GM19035 (cell line): ENCODE measurements around the gene TOB1.
"Not testable (repeated sequence)": the region's sequence is repeated elsewhere in the genome, so short reads cannot be mapped to it uniquely, and the experiment has no call there.

Source experiments
- ATAC-seq: cut with Tn5 transposase; IDR thresholded peaks from one replicate; pipeline ENCODE4 v1.9.1; 2021; ENCODE audit not compliant: unreplicated experiment

TOB1 gene

DNA sequence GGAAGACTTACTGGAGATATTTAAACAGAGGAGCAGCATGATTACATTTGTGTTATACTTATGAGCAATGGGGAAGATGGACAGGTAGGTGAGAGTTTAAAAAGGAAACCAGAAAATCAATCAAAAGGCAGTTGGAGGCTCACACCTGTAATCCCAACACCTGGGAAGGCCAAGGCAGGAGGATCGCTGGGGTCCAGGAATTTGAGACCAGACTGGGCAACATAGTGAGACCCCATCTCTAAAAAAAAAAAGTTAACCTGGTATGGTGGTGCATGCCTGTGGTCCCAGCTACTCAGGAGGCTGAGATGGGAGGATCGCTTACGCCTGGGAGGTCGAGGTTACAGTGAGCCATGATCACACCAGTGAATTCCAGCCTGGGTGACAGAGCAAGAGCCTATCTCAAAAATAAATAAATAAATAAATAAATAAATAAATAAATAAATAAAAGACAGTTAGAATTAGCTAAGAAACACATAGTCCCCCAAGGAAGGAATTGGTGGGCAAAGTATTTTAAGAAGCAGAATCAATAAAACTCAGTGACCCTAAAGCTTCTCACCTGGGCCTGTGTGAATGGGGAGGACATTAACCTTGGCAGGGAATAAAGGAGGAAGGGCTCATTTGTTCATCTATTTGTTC, 32.3 kb upstream of the TOB1 start:
- no peak for ATAC-seq

DNA sequence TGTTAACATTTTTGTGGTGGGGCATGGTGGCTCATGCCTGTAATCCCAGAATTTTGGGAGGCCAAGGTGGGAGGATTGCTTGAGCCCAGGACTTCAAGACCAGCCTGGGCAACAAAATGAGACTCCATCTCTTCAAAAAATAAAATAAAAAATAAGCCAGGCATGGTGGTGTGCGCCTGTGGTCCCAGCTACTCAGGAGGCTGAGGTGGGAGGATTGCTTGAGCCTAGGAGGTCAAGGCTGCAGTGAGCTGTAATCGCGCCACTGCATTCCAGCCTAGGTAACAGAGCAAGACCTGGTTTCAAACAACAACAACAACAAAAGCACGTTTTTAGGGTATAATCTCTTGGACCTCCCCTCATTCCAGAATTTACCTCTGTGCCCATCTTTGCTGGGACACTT, 28.4 kb upstream of the TOB1 start:
- not testable (repeated sequence) for ATAC-seq

DNA sequence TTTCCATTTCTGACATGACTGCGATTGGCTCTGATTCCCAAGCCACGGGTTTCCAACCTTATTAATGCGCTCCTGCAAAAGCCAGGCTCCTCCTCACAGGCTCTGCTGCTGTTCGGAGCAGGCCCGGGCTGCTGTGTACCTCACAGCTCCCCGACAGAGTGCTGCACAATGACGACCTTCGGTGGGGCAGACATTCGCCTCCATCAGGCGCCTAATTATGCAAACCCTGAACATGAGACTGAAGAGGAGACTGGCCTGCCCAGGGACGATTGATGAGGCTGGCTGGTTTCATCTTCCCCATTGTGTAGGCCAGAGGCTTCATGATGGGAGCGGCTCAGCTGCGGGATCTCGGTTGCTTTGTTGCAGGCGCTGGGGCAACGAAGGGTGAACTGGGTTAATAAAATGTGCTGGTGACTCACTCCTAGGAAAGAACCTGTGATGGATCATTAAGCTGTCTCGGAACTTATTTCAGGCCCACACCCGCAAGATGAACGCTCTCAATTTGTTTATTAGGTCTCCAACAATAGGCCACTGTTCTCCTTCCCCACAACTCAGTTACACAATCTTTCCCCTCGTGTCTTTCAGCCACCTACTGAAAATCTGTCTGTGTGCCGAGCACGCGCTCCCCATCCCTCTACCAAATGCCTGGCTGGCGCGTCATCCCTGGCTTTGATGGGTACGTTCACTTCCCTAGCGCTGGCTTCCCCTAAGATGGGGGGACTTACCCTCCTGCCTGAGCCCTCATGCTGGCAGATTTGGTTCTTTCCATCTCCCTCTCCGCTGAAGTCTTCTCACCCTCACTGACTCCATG, 27.2 kb upstream of the TOB1 start:
- no peak for ATAC-seq

DNA sequence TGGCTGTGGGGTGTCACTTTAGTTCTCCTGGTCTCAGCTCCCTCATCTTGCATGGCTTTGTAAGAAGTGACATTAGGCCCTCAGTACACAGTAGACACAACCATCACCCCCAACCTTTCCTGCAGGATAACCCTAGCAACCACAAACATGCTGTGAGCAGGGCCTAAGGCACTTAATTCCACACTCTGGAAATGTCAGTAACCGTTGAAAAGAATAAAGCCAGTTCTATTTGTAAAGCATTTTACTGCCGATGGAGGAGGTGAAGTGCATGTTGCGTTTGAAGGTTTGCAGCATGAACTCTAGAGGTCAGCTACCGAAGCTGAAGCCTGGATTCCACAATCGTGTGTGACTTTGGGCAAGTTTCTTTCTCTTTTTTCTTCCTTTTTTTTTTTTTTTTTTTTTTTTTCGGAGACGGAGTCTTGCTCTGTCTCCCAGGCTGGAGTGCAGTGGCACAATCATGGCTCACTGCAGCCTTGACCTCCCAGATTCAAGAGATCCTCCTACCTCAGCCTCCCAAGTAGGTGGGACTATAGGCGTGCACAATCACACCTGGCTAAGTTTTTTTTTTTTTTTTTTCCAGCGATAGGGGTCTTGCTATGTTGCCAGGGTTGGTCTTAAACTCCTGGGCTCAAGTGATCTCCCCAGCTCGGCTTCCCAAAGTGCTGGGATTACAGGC, 26.1 kb upstream of the TOB1 start:
- no peak for ATAC-seq

DNA sequence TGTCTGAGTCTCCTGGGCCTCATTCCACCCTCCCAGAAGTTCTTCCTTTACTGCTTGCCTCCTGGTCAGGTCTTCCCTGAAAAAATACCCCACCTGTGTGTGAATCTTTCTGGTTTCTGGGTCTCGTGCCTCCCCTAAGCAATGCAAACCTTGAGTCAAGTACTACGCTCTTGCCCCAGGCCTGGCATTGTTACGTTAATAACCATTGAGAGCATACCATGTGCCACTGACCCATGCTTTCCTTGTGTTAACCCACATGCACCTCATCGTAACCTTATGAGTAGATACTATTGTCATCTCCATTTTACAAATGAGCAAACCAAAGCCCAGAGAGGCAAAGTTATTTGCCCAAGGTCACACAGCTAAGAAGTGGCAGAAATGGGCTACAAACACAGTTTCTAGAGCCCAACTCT, 25.4 kb upstream of the TOB1 start:
- ATAC-seq, result no peak

DNA sequence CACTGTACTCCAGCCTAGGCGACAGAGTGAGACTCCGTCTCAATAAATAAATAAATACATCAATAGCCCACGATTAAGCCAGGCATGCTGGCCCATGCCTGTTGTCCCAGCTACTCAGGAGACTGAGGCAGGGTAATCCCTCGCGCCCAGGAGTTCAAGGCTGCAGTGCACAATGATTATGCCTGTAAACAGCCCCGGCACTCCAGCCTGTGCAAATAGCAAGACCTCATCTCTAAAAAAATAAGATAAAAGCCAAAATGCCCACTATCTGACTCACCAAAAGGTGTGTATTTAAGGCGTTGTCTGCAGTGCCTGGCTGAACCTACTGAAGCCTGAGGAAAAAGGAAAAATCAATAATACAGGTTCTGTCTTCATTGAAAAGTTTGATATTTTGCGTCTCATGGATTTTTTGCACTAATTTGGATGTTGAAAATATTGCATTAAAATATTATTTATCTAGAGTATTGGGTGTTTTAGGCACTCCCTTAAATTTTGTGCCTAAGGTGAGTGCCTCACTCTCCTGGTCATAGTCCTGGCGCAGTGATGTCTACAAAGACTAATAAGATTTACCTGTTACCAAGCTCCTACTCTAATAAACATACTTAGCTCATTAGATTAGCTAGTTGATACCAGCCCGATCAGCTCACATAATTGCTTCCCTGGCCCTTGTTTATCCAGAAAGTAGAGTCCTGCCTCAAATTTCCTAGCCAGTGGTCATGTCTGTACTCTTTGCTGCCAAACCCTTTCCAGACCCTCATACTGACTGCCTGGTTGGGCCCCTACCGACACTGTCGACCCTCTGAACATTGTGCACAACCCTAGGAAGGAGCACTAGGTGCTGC, 24.7 kb upstream of the TOB1 start:
- no peak for ATAC-seq

DNA sequence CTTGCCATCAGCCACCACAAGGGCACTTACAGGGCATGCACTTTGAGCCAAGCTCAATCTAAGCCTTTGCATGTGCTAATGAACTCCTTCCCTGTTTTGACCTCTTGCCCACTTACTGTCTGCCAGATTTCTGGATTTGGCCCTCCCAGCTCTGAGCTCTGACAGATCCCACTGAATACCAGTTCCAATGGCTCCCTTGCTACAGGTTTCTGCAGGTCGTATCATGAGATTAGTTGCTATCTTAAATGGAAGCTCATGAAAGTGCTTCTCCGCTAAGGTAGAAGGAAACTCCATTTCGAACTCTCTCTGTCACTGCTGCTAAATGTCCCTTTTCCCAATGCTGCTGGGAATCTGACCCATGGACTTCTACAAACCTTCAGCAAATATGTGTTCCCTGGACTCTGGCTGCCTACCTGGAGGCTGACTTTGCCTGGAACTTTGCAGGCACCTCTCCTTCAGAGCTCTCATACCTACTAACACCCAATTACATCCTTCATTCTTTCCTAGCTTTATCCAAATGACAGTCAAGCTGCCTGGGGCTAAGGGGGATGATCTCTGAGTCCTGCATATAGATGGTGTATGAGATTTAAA, 23.5 kb upstream of the TOB1 start:
- no peak for ATAC-seq

DNA sequence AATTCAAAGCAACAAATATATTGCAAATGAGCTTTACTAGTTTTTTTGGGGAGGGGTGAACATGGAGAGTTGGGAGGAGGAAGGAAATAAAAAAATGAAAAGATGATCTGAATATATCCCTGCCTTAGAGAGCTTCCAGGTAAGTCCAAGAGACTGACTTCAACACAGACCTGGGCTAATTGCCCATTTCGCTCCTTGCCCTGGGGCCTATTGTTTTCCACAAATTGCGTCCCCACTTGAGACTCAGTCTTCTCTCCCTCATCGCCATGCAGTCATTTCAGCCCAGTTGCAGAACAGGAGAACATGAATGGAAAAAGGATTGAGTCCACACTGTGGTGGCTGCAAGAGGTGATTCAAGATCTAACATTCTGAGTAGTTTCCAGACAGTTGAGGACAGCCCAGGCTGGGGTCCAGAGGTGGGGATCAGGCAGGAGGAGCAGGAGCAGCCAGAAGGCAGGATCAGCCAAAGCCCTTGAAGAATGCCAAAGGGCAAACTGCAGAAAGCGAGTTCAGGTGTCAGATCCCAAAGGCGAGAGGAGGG, 21.6 kb upstream of the TOB1 start:
- no peak for ATAC-seq

DNA sequence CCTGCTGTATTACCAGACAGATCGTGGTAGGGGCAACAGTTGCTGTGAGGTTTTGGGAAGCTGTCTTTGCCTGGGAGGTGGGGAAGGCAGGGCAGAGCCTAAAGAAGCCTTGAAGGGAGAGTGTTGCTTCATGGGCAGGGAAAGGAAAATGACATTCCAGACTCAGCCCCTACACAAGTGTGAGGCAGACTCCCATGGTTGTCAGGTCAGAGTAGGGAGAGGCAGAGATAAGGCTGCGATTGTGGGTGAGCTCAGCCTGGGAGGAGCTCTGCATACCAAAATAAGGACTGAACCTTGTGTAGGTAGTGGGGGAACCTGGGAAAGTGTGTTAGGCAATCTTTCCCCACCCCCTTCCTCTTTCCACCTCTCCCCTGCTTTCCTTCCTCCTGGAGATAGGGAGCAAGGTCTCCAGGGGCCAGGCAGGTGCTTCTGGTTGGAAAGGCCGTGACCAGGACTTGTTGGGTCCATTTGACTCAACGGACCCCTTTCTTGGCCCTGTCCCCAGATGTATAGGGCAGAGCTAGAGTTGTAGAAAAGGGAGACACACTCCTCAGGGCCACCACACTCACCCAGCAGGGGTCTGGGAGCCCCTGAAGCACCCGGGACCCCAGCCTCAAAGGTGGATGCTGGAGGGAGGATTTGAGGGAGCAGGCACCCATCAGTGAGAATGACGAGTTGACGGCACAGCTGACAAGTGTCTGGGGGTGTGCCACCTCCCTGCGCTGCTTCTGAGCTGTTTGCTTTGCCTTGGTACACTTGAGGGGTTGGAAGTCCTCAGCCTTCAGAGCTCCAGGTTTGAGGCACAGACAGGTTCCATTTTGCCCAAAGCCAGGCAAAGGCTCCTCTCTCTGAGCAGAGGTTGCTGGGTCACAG, 18.5 kb upstream of the TOB1 start:
- ATAC-seq, result no peak

DNA sequence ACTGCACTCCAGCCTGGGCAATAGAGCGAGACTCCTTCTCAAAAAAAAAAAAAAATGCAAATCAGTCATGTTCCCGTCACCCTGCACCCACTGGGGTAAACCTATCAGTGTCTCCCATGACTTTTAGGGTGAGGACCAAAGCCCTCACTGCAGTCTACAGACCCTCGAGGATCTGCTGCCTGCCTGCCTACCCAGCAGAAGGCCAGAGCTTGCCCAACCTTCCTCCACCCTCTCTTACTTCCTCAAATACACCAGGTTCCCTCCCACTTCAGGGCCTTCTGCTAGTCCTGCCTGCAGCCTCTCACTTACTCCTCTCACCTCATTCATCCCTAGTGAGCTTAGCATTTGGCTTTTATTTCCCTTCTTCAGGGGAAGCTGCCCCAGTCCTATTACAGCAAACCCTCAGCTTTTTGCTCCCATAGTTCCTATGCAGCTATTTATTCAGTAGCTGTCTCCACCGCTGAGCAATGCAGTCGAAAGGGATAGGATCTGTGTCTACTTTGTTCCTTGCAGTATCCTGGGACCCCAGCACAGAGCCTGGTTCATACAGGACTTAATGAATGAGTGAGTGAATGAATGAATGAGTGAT, 17.8 kb upstream of the TOB1 start:
- ATAC-seq, result no peak

DNA sequence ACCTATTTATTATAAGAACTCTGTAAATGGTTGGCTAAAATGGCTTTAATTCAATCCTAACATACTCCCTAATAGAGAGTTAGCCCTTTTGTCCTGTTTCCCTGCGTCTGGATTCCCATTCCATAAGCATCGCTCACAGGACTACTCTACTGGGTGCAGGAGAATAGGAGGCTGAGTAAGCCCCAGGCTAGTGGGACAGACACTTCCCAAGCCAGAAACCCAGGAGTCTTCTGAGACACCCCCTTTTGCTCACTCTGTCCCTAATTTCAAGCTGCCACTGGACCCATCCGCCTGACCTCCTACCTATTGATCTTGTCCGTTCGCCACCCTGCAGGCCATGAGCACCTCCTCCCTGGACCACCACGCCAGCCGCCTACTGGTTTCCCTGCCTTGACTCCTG, 16.7 kb upstream of the TOB1 start:
- no peak for ATAC-seq

DNA sequence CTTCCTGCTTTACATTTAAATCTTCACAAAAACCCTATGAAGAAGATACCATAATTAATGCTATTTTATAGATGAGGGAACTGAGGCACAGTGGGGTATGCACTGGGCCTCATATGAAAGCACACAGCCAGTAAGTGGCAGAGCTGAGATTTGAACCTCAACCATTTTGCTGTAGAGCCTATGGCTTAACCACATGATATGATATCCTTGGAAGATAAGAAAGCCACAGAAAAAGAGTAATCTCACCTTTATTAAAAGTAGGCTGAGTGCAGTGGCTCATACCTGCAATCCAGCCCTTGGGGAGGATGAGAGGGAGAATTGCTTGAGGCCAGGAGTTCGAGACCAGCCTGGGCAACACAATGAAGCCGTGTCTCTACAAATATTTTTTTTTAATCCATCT, 15.0 kb upstream of the TOB1 start:
- no peak for ATAC-seq

DNA sequence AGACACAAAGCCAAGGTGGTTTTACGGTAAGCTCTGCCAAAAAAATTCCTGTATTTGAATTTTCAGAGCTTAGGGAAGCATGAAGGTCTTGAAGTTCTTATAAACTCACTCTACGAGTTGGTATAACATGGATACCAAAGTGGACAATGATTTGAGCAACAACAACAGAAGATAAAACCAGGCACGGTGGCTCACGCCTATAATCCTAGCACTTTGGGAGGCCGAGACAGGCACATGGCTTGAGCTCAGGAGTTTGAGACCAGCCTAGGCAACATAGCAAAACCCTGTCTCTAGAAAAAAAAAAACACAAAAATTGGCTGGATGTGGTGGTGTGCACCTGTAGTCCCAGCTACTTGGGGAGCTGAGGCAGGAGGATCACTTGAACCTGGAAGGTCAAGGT, 12.9 kb upstream of the TOB1 start:
- ATAC-seq, result no peak

DNA sequence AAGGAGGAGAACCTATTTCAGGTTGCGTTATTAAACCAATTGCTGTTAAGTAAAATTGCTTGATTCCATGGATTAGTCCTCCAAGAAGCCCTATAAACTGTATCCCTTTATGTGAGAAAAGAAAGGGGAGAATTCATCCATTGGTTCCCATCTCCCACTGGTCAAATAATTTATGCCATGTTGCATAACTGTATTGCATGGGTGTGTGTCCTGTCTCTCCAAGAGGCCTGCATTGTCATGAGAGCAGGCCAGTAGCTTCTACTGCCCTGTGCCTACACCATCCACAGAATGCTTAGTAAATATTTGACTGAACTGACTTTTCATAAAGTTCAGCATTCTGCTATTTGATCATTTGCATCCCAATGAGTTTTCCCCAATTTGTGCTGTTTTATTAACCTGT, 11.7 kb upstream of the TOB1 start:
- ATAC-seq, result no peak

DNA sequence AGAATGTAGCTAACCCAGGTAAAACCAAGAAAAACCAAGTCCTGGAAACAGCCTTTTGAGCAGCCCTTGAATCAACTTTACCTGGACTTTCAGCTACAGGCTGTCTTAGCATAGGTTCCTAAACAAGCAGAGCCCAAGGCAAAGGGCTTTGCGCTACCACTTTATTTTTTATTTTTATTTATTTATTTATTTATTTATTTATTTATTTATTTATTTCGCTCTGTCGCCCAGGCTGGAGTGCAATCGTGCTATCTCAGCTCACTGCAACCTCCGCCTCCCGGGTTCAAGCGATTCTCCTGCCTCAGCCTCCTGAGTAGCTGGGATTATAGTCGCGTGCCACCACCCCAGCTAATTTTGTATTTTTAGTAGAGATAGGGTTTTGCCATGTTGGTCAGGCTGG, 10.9 kb upstream of the TOB1 start:
- ATAC-seq, result not testable (repeated sequence)

DNA sequence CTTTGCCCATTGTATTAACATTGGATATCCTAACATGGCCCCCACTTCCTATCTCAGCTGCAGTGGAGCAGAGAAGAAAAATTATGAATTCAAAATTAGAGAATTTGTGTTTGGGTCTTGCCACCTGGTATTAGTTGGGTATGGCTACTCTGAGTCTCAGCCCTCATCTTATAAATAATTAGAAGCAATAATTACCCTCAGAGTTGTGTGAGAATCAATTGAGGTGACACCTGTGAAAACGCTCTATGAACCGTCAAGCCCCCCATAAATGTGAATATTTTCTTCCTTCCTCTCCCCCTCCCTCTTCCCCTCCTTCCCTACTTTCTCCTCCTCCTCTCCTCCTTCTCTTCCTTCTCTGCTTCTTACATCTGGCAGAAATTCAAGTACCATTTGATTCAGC, 8.9 kb upstream of the TOB1 start:
- no peak for ATAC-seq

DNA sequence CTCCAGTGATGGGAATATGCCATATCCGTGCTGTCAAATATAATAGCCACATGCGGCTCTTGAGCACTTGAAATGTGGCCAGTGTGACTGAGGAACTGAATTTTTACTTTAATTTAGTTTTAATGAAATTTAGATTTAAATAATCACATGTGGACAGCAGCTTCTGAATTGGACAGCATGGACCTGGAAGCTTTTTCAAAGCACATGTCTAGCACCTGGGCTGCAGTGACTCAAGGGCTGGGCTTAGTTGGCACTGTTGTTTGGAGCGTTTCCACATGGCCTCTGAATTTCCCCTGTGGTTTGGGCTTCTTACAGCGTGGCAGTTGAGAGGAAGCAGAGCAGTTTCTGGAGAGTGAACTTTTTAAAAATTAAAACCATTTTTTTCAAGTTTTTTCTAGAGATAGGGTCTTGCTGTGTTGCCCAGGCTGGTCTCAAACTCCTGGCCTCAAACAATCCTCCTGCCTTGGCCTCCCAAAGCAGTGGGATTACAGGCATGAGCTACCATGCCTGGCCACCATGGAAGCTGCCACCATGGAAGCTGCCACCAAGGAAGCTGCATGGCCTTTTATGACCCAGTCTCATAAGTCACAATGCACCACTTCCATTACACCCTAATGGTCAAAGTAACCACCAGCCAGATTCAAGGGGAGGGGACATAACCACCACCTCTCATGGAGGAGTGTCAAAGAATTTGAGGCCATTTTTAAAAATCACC, 6.7 kb upstream of the TOB1 start:
- ATAC-seq, result no peak

DNA sequence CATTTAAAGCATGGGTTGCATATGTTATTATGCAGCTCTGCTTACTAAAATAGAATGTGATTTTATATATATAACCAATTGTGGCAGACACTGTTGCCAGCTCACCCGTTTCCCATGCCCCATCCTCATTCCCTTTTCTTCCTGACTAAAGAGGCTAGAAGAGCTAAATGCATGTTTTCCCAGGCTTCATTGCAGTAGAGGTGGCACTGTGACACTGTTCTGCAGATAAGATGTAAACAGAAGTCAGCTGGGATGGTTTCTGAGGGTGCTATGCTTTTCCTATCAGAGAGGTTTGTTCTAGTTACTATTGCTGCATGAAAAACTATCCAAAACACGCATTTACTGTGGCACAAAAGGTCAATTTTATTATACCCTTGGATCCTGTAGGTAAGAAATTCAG, 5.7 kb upstream of the TOB1 start:
- no peak for ATAC-seq

DNA sequence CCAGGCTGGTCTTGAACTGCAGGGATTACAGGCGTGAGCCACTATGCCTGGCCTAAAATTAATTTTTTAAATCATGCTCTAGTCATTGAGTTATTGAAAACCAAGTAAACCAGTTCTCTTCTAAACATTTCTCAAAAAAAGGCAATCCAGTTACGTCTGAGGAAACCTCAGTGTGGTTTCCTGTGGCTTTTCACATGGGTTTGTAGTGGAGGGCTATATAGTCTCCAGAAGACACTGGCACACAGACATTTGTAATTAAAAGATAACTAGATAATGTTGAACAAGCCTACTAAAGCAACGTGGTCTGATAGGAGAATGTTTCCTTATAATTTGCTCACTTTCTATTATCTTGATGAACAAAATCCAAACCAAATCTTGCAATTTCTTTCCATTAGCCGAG, 5.2 kb upstream of the TOB1 start:
- no peak for ATAC-seq
